DMS114 treated with DMSO at 0.1 percent for 48 hours (cell line): ENCODE results near the gene TMEM175.

Experiments used
- DNase-seq: peaks from one replicate; lab custom pipeline; 2025; ENCODE audit not compliant: unreplicated experiment; lab: John Stamatoyannopoulos, UW

Gene TMEM175

DNA sequence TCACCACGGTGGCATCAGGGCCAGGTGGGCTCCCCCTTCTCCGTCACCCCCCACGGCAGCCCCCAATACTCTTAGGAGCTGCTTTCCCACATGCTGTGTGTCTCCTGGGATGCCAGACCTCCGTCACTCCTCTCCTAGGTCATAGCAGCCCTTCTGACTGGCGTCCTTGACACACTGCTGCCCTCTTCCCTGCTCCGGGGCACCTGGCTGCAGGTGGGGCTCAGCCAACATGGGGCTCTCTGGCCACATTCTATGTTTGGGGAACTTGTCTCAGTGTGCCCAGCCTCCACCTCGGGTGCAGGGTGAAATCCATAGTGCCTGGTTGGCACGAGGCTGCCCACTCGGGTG lies 13.8 kb downstream of the TMEM175 start:
- no peak for DNase-seq

DNA sequence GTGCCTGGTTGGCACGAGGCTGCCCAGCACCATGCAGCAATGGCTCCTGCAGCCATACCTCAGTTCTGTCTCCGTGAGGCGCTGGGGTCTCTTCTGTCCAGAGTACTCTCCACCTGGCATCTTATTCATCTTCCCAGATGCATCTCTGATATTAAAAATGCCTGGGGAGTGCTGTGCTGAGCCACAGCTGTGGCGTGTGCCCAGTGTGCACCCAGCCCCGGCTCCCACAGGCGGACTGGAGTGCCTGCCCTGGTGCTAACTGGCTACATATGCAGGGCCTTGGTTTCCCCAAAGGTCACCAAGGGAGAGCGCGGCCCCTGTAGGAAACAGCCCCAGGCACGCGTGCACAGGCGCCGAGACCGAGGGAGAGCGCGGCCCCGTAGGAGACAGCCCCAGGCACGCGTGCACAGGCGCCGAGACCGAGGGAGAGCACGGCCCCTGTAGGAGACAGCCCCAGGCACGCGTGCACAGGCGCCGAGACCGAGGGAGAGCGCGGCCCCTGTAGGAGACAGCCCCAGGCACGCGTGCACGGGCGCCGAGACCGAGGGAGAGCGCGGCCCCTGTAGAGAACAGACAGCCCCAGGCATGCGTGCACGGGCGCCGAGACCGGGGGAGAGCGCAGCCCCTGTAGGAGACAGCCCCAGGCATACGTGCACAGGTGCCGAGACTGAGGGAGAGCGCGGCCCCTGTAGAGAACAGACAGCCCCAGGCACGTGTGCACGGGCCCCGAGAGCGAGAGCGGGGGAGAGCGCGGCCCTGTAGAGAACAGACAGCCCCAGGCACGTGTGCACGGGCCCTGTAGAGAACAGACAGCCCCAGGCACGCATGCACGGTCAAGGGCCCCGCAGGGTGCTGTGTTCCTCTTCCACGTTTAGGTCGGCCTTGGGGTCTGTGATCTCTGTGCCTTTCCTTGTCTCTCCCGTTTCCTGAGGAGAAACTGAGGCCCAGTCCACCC lies 14.5 kb downstream of the TMEM175 start:
- DNase-seq = no peak

DNA sequence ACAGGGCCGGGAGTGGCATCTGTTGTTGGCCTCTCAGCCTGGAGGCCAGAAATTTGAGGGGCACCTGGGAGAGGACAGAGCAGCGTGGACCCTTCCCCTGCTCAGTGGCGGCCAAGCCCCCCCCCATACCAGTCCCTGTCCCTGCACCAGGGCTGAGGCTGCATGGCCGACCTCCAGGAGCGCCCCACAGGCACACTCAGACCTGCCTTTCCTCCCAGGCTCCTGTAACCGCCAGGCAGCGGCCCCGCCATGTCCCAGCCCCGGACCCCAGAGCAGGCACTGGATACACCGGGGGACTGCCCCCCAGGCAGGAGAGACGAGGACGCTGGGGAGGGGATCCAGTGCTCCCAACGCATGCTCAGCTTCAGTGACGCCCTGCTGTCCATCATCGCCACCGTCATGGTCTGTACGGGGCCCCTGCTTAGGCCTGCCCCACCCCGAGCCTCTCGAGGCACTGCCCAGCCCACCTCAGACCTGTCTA lies 15.3 kb downstream of the TMEM175 start:
- DNase-seq = no peak

DNA sequence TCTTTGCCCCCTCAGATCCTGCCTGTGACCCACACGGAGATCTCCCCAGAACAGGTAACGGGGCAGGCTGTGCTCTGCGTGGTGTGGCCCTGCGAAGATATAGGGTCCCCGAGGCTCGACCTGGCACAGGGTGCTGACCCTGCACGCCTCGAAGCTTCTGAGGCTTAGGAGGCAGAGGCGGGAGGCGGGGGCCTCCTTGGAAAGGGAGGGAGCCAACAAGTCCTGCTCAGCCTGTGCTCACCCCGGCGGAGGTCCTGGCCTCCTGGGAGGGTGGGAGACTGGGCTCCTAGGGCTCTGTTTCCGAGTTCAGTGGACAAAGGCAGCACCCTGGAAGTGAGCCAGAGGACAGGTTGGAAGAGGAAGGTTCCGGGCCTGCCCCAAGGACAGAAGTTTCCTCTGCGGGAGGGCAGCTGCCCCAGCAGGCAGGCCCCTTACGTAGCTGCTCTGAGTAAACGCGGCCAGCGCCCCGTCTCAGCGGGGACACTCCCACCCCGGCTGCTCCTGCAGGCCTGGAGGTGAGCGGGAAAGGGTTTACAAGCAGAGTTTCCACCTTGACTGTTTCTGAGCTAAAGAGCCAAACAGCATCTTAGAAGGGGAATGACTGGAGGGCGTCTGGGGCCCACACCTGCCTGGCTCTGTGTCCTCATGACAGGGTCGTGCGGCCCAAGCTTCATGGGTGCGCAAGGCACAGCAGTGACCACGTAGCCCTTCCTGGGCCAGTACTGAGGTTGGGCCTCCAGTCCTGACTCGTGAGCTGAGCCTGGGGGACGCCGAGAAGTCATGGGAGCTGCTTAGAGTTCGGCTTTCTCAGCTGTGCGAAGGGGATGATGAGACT lies 16.1 kb downstream of the TMEM175 start:
- DNase-seq = no peak

DNA sequence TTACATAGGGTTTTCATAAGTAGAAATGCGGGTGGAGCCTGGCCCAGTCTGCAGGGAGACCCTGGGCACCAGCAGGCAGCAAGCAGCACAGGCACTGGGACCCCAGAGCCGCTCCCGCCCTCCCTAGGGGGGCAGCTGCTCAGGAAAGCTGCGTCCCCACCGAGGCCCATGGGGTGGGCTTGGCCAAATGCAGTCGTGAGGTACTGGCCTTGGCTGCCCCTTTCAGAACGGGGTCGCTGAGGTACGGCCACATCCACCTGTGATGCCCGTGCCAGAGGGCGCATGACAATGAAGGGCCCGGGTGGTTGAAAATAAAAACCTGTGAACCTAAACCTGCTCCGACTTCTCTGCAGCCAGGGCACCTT lies 16.7 kb downstream of the TMEM175 start:
- DNase-seq = no peak

DNA sequence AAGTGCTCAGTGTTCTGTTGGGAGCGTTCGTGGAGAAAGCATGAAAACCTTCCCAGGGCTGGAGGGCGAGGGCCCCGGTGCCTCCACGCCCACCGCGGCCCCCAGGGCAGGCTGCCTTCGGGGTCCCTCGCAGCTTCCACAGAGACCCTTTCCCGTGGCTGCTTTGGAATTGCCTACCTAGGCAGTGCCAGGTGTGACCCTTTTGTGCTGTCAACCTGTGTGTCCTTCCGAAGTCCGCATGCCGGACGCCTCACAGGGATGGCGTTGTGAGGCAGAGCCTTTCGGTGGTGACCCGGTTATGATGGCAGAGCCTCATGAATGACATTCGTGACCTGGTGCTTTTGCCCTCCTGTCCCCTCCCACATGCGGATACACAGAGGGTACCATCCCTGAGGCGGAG lies 17.4 kb downstream of the TMEM175 start:
- DNase-seq = no peak

DNA sequence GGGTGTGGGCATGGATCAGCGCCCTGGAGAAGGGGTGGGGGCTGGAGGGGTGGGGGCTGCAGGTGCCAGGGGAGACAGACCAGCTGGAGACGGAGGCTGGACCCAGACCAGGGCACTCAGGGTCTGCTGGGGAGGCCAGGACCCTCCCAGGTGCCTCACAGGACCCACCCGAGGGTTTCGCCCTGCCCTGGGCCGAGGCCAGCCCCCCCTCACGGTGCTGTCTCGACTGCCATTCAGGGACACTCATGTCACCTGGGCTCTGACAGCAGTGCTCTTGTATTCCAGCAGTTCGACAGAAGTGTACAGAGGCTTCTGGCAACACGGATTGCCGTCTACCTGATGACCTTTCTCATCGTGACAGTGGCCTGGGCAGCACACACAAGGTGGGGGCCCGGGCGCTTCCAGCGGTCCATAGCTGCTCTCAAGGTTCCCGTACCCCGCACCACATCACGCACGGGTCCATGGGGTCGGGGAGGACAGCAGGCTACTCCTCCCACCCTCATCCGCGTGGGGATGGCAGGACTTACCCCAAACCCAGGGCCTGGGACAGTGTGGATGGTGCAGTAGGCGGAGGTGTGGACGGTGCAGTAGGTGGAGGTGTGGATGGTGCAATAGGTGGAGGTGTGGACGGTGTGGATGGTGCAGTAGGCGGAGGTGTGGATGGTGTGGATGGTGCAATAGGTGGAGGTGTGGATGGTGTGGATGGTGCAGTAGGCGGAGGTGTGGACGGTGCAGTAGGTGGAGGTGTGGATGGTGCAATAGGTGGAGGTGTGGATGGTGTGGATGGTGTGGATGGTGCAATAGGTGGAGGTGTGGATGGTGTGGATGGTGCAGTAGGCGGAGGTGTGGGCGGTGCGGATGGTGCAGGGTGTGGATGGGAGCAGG lies 18.1 kb downstream of the TMEM175 start:
- no peak for DNase-seq

DNA sequence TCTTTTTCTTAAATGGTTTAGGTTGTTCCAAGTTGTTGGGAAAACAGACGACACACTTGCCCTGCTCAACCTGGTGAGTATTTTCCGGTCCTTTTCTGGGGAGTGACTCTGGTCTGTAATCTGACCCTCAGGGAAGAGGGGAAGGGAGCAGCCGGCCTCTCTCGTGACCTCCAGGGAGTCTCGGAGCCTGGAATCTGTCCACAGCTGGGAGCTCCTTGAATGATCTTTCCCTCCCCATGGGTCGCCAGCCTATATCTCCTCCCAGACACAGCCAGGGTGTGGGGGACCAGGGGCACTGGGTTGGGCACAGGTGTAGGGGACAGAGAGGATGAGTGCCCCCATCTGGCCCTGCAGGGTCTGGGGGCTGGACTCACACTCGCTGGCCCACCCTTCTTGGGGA lies 18.9 kb downstream of the TMEM175 start:
- no peak for DNase-seq

DNA sequence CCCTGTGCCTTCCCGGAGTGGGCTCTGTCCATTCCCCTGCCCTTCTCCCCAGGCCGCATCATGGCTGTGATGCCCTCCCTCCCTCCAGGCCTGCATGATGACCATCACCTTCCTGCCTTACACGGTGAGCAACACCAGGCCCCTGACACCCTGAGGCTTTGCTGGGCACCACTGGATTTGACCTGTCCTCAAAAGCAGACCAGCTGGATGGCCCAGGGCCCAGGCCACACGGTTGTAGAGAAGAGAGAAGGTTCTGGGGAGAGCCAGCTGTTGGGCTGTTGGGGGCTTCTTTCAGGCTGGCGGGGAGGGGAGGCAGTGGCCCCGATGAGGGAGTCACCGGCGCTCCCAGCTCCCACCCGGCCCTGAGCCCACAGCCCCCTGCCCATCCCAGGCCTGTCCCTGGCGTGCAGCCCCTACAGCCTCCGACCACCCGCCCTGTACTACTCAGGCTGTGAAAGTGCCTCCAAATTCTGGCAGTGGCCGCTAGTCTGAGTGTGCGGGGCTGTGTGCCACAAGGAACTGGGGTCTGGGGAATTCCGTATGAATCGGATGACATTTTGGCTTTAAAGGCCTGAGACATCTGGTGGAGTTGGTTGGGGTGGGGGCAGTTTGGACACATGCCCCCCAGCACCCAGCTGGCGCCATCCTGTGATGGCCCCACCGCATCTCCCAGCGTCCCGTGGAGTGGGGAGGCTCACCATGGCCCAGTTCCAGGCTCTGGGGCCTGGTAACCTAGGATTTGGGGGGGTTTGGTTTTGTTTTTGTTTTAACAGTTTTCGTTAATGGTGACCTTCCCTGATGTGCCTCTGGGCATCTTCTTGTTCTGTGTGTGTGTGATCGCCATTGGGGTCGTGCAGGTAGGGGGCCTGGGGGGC lies 19.6 kb downstream of the TMEM175 start:
- DNase-seq = no peak

DNA sequence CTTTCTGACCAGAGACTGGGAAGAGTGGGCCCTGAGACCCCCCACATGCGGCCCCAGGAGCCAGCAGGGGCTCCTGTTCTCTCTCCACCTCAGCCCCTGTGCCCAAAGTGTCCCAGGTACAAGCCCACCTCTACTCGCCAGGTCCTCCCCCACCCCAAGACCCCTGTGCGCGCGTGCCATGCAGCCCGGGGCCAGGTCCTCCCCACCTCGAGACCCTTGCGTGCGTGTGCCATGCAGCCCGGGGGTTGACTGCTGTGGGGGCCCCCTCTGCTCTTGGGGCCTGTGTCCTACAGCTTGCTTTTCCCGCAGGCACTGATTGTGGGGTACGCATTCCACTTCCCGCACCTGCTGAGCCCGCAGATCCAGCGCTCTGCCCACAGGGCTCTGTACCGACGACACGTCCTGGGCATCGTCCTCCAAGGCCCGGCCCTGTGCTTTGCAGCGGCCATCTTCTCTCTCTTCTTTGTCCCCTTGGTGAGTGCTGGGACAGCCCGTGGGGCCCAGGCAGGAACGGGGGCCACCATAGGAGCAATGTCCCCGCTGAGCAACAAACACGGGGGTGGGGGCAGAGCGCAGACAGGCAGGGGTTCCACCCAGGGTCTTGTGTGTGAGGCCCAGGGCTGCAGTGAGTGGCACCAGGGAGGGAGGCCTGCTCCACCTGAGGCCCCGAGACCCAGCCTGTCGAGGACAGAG lies 20.8 kb downstream of the TMEM175 start:
- no peak for DNase-seq

DNA sequence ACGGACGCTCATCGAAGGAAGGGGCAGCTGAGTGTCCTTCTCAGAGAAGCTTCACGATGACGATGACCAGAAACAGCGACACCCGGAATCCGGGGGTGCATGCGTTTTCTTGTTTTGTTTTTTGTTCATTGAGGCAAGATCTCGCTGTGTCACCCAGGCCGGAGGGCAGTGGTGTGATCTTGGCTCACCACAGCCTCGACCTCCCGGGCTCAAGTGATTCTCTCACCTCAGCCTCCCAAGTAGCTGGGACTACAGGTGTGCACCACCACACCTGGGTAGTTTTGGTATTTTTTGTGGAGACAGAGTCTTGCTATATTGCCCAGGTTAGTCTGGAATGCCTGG lies 21.3 kb downstream of the TMEM175 start:
- DNase-seq = no peak

DNA sequence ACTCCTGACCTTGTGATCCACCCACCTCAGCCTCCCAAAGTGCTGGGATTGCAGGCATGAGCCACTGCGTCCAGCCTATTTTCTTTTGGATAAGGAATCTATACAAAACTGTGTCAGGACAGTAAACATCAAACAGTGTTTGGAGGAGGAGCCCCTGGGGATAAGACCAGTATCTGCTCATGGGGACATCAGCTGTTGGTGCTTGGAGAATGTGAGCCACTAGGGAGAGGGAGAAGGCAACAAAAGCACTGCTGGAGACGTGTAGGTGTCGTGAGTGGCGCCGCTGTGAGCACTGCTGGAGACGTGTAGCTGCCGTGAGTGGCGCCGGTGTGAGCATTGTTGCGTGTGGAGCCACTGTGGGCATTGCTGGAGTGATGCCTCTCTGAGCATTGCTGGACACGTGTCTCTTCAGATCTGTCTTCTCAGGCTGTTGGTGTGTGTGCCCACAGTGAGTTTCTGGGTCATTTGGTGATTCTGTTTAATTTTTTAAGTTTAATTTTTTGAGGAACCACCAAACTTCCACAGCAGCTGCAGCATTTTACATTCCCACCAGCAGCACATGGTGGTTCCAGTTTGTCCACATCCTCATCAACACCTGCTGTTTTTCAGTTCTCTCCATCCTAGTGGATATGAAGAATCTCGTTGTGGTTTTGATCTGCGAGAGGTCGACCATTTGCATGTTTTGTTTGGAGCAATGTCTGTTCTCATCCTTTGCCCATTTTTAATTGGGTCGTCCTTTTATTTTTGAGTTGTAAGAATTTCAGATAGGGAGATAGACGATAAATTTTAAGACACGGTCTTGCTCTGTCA lies 22.2 kb downstream of the TMEM175 start:
- DNase-seq = no peak

DNA sequence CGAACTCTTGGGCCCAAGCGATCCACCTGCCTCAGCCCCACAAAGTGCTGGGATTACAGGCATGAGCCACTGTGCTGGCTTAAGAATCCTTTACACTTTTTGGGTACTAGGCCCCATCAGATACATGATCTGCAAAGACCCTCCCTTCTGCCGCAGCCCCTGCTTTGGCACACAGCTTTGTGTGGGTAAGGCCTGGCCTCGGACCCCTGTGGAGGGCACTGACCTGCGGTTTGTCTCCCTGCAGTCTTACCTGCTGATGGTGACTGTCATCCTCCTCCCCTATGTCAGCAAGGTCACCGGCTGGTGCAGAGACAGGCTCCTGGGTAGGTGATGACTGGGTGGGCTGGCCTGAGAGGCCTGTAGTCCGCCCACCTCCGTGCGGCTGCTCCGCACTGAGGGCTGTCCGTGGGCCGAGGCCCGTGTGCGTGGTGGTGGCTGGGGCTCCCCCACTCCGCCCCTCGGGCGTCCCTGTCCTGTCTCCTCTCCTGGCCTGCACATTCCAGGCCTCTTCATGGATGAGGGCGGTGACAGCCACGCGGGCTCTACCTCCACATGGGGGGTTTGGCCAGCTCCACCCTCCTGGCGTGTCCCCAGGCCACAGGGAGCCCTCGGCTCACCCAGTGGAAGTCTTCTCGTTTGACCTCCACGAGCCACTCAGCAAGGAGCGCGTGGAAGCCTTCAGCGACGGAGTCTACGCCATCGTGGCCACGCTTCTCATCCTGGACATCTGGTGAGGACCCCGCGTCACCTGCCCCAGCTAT lies 23.1 kb downstream of the TMEM175 start:
- no peak for DNase-seq

DNA sequence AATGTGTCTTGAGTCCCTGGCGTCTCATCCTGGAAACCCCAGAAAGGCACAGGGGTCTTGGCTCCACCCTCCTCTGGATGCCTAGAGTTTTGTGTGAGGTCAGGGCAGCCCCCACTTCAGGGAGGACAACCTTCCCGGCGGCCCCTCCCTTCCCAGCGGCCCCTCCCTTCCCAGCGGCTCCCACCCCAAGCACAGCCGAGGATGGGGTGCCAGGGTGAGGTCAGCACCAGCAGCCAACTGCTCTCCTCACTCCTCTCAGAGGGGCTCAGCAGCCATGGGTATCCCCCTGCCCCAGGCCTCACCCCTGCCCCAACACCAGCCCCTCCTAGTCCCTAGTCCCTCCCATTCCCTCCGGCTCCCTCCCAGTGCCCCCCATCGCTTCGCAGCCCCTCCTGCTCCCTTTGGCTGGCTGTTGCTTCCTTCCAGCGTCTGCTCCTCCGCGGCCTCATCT lies 23.7 kb downstream of the TMEM175 start:
- DNase-seq = no peak

DNA sequence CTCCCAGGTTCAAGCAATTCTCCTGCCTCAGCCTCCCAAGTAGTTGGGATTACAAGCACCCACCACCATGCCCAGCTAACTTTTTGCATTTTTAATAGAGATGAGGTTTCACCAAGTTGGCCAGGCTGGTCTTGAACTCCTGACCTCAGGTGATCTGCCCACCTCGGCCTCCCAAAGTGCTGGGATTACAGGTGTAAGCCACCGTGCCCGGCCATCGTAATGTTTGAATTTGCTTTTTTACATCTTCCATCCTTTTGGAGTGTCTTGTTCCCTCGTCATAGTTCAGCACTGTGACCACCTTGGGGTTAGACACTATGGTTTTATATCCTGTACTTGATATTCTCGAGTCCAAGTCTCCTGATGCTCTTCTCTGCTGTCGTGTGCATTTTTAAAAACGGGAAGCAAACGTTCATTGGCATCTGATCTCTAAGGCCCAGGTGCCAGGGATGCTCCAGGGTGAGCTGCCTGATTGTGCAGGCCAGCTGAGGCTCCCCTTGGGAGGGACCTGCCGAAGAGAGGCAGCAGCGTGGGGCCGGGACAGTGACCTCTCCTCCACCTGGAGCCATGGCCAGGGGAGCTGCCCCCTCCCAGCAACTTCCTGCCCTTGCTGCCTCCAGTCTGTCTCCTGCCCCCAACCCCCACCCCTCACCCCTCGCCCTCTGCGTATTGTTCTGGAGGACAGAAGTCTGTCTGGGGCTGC lies 24.4 kb downstream of the TMEM175 start:
- no peak for DNase-seq

DNA sequence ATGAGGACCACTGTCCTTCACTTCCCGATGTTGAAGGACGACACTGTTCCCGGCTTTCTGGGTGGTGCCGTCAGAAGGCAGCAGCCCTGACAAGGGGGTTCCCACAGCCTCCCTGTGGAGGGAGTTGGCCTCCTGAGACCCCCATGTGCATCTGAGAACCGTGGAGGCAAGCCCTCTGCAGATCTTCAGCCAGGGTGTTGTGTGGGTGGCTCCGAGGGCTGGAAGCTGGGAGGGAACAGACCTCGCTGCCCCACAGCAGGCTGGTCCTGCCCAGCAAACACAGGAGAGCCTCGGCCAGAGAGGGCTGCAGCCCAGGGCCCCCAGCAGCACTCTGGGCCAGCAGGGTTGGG lies 24.9 kb downstream of the TMEM175 start:
- DNase-seq = no peak

DNA sequence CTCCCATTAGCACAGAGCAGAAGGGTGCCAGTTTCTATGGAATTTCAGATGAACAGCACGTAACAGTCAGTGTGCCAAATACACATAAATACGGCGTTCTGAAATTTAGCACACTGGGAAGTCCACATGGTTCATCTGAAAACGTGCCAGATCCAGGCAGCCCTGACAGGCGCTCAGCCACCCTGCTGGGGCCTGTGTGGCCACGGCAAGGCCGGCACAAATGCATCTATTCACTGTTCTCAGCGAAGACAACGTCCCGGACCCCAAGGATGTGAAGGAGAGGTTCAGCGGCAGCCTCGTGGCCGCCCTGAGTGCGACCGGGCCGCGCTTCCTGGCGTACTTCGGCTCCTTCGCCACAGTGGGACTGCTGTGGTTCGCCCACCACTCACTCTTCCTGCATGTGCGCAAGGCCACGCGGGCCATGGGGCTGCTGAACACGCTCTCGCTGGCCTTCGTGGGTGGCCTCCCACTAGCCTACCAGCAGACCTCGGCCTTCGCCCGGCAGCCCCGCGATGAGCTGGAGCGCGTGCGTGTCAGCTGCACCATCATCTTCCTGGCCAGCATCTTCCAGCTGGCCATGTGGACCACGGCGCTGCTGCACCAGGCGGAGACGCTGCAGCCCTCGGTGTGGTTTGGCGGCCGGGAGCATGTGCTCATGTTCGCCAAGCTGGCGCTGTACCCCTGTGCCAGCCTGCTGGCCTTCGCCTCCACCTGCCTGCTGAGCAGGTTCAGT lies 25.5 kb downstream of the TMEM175 start:
- DNase-seq = no peak
